ENCODE data around the gene SCYGR1. TPM values are rescaled to one million over a fixed set of nuclear protein-coding genes. Genes with fewer than 3 reads are reported as not detected.

SCYGR1 gene
- total RNA-seq, 2 donors from 2014 or later, result not detected

DNA sequence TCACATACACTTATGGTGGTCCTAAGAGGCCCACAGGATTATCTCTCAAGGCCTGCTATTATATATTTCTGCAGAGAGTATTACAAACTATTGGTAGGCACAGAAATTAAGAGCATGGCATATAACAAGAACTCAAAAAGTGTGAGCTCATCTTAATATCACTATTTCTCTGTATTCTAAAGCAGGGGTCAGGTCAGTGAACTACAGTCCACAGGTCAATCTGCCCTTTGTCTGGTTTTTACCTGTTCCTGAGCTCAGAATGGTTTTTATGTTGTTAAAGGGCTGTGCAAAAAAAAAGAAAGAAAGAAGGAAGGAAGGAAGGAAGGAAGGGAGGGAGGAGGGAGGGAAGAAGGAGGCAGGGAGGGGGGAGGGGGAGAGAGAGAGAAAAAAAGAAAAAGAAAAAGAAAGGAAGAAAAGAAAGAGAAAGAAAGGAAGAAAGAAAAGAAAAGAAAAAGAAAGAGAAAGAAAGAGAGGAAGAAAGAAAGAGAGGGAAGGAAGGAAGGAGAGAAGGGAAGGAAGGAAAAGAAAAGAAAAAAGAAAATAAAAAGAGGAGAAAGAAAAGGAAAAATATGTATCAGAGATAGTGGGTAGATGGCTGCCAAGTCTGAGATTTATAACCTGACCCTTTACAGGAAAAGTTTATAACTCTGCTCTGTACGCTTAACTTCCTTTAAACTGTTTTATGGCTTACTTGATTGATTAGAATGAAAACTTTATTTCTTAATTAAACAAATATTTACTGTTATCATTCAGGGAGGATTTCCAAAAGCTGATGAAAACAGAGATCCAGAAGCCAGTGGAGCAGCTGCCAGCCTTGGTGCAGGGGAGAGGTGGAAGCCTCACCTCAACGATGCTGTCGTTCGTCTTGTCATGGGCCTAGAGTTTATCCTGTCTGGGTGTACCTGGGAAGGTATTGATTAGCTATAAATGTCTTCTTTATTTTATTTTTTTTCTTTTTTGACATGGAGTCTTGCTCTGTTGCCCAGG, 11.2 kb upstream of the SCYGR1 start:
- H3K9me3 ChIP-seq (ENCODE audit: control insufficient read depth, low read length), result no peaks in the 10 kb centered on the region

DNA sequence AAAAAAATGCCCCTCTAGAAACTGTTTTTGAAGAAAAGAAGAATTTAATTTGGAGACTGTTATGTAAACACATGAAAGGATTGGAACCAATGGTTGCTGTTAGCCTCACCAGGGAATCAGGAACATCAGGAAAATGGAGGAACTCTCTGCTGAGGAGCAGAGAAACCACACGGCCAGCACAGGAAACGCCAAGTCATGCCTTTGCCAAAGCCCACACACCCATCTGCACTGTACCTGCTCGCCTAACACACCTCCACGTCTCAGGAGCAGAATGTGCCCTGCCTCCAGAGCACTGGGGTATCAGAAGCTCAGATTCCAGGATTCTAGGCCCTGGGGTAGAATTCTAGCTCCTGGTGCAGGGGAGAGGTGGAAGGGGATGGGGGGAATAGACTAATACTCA, 9.8 kb upstream of the SCYGR1 start:
- Histone ChIP-seq H3K27me3 (ENCODE audit: control insufficient read depth, insufficient read depth, low read length, poor library complexity, severe bottlenecking) (no peaks in the 10 kb centered on the region), H3K4me3 (ENCODE audit: low read length) (no peak overlapping the region), H3K27ac (ENCODE audit: low read depth, low read length) (no peak overlapping the region), H3K36me3 (ENCODE audit: control insufficient read depth, insufficient read depth, low read length) (no peaks in the 10 kb centered on the region), H3K9ac (ENCODE audit: extremely low read depth, low read length, poor library complexity, severe bottlenecking) (no peak overlapping the region), H3K9me3 (ENCODE audit: control insufficient read depth, low read length) (no peaks in the 10 kb centered on the region), H3K4me1 (ENCODE audit: control insufficient read depth, insufficient read depth, low read length) (no peaks in the 10 kb centered on the region)
- Mint-ChIP-seq H3K9me3 (no peaks in the 10 kb centered on the region), H3K36me3 (ENCODE audit: low read depth) (no peaks in the 10 kb centered on the region), H3K27ac (no peak overlapping the region), H3K4me1 (peaks cover 4% of the 10 kb centered on the region), H3K4me3 (no peak overlapping the region), H3K27me3 (ENCODE audit: insufficient read depth) (no peaks in the 10 kb centered on the region)
- DNase-seq, result no peak
- 88 to 92% methylated on average over 2 to 4 of the region's 4 CpGs for WGBS, 2 experiments (ENCODE audit: insufficient coverage in 1 of 2, insufficient read length in 1 of 2)
- TF ChIP-seq, protein P1, sequence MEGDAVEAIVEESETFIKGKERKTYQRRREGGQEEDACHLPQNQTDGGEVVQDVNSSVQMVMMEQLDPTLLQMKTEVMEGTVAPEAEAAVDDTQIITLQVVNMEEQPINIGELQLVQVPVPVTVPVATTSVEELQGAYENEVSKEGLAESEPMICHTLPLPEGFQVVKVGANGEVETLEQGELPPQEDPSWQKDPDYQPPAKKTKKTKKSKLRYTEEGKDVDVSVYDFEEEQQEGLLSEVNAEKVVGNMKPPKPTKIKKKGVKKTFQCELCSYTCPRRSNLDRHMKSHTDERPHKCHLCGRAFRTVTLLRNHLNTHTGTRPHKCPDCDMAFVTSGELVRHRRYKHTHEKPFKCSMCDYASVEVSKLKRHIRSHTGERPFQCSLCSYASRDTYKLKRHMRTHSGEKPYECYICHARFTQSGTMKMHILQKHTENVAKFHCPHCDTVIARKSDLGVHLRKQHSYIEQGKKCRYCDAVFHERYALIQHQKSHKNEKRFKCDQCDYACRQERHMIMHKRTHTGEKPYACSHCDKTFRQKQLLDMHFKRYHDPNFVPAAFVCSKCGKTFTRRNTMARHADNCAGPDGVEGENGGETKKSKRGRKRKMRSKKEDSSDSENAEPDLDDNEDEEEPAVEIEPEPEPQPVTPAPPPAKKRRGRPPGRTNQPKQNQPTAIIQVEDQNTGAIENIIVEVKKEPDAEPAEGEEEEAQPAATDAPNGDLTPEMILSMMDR (conservative IDR thresholded peaks at IDR 0.05), result no peak

More for the DNA sequence above, 11.2 kb upstream of the SCYGR1 start:
- H3K27ac Mint-ChIP-seq, result no peak overlapping the region
- no peak overlapping the region for H3K9ac ChIP-seq (ENCODE audit: extremely low read depth, low read length, poor library complexity, severe bottlenecking)
- H3K27me3 Mint-ChIP-seq (ENCODE audit: insufficient read depth), result no peaks in the 10 kb centered on the region
- no peak overlapping the region for H3K4me3 ChIP-seq (ENCODE audit: low read length)
- H3K4me1 Mint-ChIP-seq, result no peaks in the 10 kb centered on the region
- TF ChIP-seq, protein P1 (conservative IDR thresholded peaks at IDR 0.05), result no peak
- no peaks in the 10 kb centered on the region for H3K9me3 Mint-ChIP-seq
- no peaks in the 10 kb centered on the region for H3K36me3 Mint-ChIP-seq (ENCODE audit: low read depth)
- WGBS, 2 experiments (ENCODE audit: insufficient coverage in 1 of 2, insufficient read length in 1 of 2), result 65% methylated on average over 3 of the region's 4 CpGs; no CpG with 5 or more reads in 1 of the 2 experiments
- no peaks in the 10 kb centered on the region for H3K27me3 ChIP-seq (ENCODE audit: control insufficient read depth, insufficient read depth, low read length, poor library complexity, severe bottlenecking)
- H3K4me3 Mint-ChIP-seq, result no peak overlapping the region
- no peaks in the 10 kb centered on the region for H3K36me3 ChIP-seq (ENCODE audit: control insufficient read depth, insufficient read depth, low read length)
- H3K27ac ChIP-seq (ENCODE audit: low read depth, low read length), result no peak overlapping the region
- no peaks in the 10 kb centered on the region for H3K4me1 ChIP-seq (ENCODE audit: control insufficient read depth, insufficient read depth, low read length)
- DNase-seq, result no peak

GRCh38 chr2:227395556-227395955, 7.8 kb upstream of the SCYGR1 start:
- no peaks in the 10 kb centered on the region for H3K4me1 ChIP-seq (ENCODE audit: control insufficient read depth, insufficient read depth, low read length)
- Mint-ChIP-seq H3K4me3 (no peak overlapping the region), H3K27me3 (ENCODE audit: insufficient read depth) (no peaks in the 10 kb centered on the region), H3K36me3 (ENCODE audit: low read depth) (no peaks in the 10 kb centered on the region), H3K27ac (no peak overlapping the region), H3K9me3 (no peaks in the 10 kb centered on the region), H3K4me1 (peaks cover 9% of the 10 kb centered on the region)
- no peak for DNase-seq
- 83% methylated on average over 1 of the region's 1 CpG; no CpG with 5 or more reads in 1 of the 2 experiments for WGBS, 2 experiments (ENCODE audit: insufficient coverage in 1 of 2, insufficient read length in 1 of 2)
- H3K27me3 ChIP-seq (ENCODE audit: control insufficient read depth, insufficient read depth, low read length, poor library complexity, severe bottlenecking), result no peaks in the 10 kb centered on the region
- no peak overlapping the region for H3K9ac ChIP-seq (ENCODE audit: extremely low read depth, low read length, poor library complexity, severe bottlenecking)
- H3K36me3 ChIP-seq (ENCODE audit: control insufficient read depth, insufficient read depth, low read length), result no peaks in the 10 kb centered on the region
- no peaks in the 10 kb centered on the region for H3K9me3 ChIP-seq (ENCODE audit: control insufficient read depth, low read length)
- H3K4me3 ChIP-seq (ENCODE audit: low read length), result no peak overlapping the region
- H3K27ac ChIP-seq (ENCODE audit: low read depth, low read length), result no peak overlapping the region
- TF ChIP-seq, protein P1 (conservative IDR thresholded peaks at IDR 0.05), result no peak
